IMR-90 (cell line): ENCODE data around the gene ZFP36L2. TPM values are rescaled to one million over a fixed set of nuclear protein-coding genes. Genes with fewer than 3 reads are reported as not detected.

Source experiments
- ATAC-seq: fragments of 200-7000 bp; cut with Tn5 transposase; 2 replicates; pipeline ENCODE4 v1.9.1; 2020; ENCODE audit warnings: low read depth, mild to moderate bottlenecking, moderate library complexity
- BruUV-seq: library from RNA; stranded (reverse); fragments of 400-500 nt; replicated peaks from 2 replicates; lab custom pipeline; 2021; lab: Mats Ljungman, UMichigan
- CTCF ChIA-PET: fragments of 300-600 bp; formaldehyde crosslinking; extraction: SDS; loops from one replicate; lab custom pipeline; 2021; ENCODE audit warnings: antibody characterized with exemption; lab: Yijun Ruan, JAX
- POLR2A ChIA-PET: fragments of 300-600 bp; sonication (Branson Sonifier 250); formaldehyde crosslinking; loops from one replicate; lab custom pipeline; 2022; ENCODE audit warnings: antibody characterized with exemption; ENCODE audit not compliant: unreplicated experiment; lab: Charles Lee
- DNase-seq: peaks from one replicate; pipeline ENCODE4 v3.0.0; 2013
- H2AFZ ChIP-seq: replicated peaks from 2 replicates; pipeline ENCODE3; 2013; ENCODE audit warnings: low read length, mild to moderate bottlenecking; ENCODE audit not compliant: poor library complexity
- H2AK5ac ChIP-seq: 2 replicates; pipeline ENCODE4 v1.6.1; 2013; ENCODE audit warnings: low read depth, low read length, inconsistent platforms
- H2AK9ac ChIP-seq: replicated peaks from 2 replicates; pipeline ENCODE3; 2013; ENCODE audit warnings: mild to moderate bottlenecking, low read depth, low read length, moderate library complexity; ENCODE audit not compliant: poor library complexity
- H2BK120ac ChIP-seq: 2 replicates; pipeline ENCODE4 v1.6.1; 2013; ENCODE audit warnings: low read depth, low read length, inconsistent platforms
- H2BK15ac ChIP-seq: 3 replicates; pipeline ENCODE4 v1.6.1; 2013; ENCODE audit warnings: low read depth, low read length, inconsistent platforms
- H2BK20ac ChIP-seq: 2 replicates; pipeline ENCODE4 v1.6.1; 2013; ENCODE audit warnings: low read depth, mild to moderate bottlenecking, inconsistent platforms, low read length, moderate library complexity
- H2BK5ac ChIP-seq: 2 replicates; pipeline ENCODE4 v1.6.1; 2013; ENCODE audit warnings: mild to moderate bottlenecking, low read depth, low read length, inconsistent platforms; ENCODE audit not compliant: poor library complexity, severe bottlenecking
- H3K14ac ChIP-seq: replicated peaks from 2 replicates; pipeline ENCODE4 v1.6.1; 2013; ENCODE audit warnings: low read depth, low read length, inconsistent platforms
- H3K18ac ChIP-seq: 2 replicates; pipeline ENCODE4 v1.6.1; 2013; ENCODE audit warnings: low read depth, low read length, control low read depth
- H3K23ac ChIP-seq: 2 replicates; pipeline ENCODE4 v1.6.1; 2013; ENCODE audit warnings: low read depth, low read length, inconsistent platforms
- H3K27ac ChIP-seq: 2 replicates; pipeline ENCODE4 v1.5.1; 2013; ENCODE audit warnings: mild to moderate bottlenecking, control low read depth, low read length; ENCODE audit not compliant: insufficient read depth
- H3K27me3 ChIP-seq: 2 replicates; pipeline ENCODE4 v1.6.1; 2013; ENCODE audit warnings: low read length; ENCODE audit not compliant: control insufficient read depth, insufficient read depth
- H3K36me3 ChIP-seq: 2 replicates; pipeline ENCODE4 v1.6.1; 2013; ENCODE audit warnings: low read length, mixed read lengths; ENCODE audit not compliant: control insufficient read depth, insufficient read depth
- H3K4ac ChIP-seq: 2 replicates; pipeline ENCODE4 v1.6.1; 2013; ENCODE audit warnings: low read depth, low read length, inconsistent platforms
- H3K4me1 ChIP-seq: 2 replicates; pipeline ENCODE4 v1.6.1; 2013; ENCODE audit warnings: low read length, mixed read lengths; ENCODE audit not compliant: control insufficient read depth, insufficient read depth
- H3K4me2 ChIP-seq: 2 replicates; pipeline ENCODE4 v1.6.1; 2013; ENCODE audit warnings: low read depth, mild to moderate bottlenecking, control low read depth, low read length, moderate library complexity
- H3K4me3 ChIP-seq: 2 replicates; pipeline ENCODE4 v1.5.1; 2013; ENCODE audit warnings: low read depth, mild to moderate bottlenecking, control low read depth, low read length, moderate library complexity; ENCODE audit not compliant: insufficient read depth
- H3K56ac ChIP-seq: 2 replicates; pipeline ENCODE4 v1.6.1; 2013; ENCODE audit warnings: low read length, inconsistent platforms; ENCODE audit not compliant: insufficient read depth; ENCODE audit errors: extremely low read depth
- H3K79me1 ChIP-seq, 2 experiments: 2 replicates each; pipeline ENCODE4 v1.6.1; 2013; ENCODE audit warnings: low read length in 2 of 2, inconsistent platforms in 1 of 2, low read depth in 1 of 2
- H3K9ac ChIP-seq: 2 replicates; pipeline ENCODE4 v1.6.1; 2013; ENCODE audit warnings: low read depth, low read length, control low read depth
- H3K9me1 ChIP-seq: 2 replicates; pipeline ENCODE4 v1.6.1; 2013; ENCODE audit warnings: low read length, inconsistent platforms; ENCODE audit not compliant: insufficient read depth
- H3K9me3 ChIP-seq: 2 replicates; pipeline ENCODE4 v1.6.1; 2013; ENCODE audit warnings: low read length; ENCODE audit not compliant: control insufficient read depth, insufficient read depth
- H4K20me1 ChIP-seq: 2 replicates; pipeline ENCODE4 v1.6.1; 2013; ENCODE audit warnings: low read length, inconsistent platforms; ENCODE audit not compliant: insufficient read depth
- H4K5ac ChIP-seq: 2 replicates; pipeline ENCODE4 v1.6.1; 2013; ENCODE audit warnings: mild to moderate bottlenecking, low read depth, low read length, control low read depth
- H4K8ac ChIP-seq, 2 experiments: 2 replicates each; pipeline ENCODE4 v1.6.1; 2013; ENCODE audit warnings: low read depth in 2 of 2, low read length in 2 of 2, control low read depth in 1 of 2, inconsistent platforms in 1 of 2
- H4K91ac ChIP-seq: 2 replicates; pipeline ENCODE4 v1.6.1; 2013; ENCODE audit warnings: low read depth, low read length, inconsistent platforms; ENCODE audit not compliant: insufficient read depth
- CHD1 ChIP-seq: IDR thresholded peaks from 2 replicates; pipeline ENCODE4 v1.6.1; 2012; ENCODE audit warnings: low read depth, low read length, improper control_type of control experiment
- CTCF ChIP-seq: conservative IDR thresholded peaks from 2 replicates; pipeline ENCODE4 v1.5.1; 2012; ENCODE audit warnings: mild to moderate bottlenecking, low read depth, low read length, improper control_type of control experiment
- ELK1 ChIP-seq: fragments of 150-350 bp; IDR thresholded peaks from 2 replicates; pipeline ENCODE4 v1.6.1; 2016; ENCODE audit warnings: low read depth, mild to moderate bottlenecking, low read length, moderate library complexity, borderline replicate concordance
- NFE2L2 ChIP-seq: fragments of 150-350 bp; IDR thresholded peaks from 2 replicates; pipeline ENCODE4 v1.6.1; 2016; ENCODE audit warnings: low read depth, mild to moderate bottlenecking, low read length
- POLR2A ChIP-seq: IDR thresholded peaks from 2 replicates; pipeline ENCODE4 v1.6.1; 2012; ENCODE audit warnings: mild to moderate bottlenecking, low read depth, low read length
- RCOR1 ChIP-seq: IDR thresholded peaks from 2 replicates; pipeline ENCODE4 v1.6.1; 2012; ENCODE audit warnings: mild to moderate bottlenecking, low read length, improper control_type of control experiment; ENCODE audit not compliant: insufficient replicate concordance
- USF2 ChIP-seq: fragments of 150-350 bp; IDR thresholded peaks from 2 replicates; pipeline ENCODE4 v1.6.1; 2017; ENCODE audit warnings: mild to moderate bottlenecking, antibody characterized with exemption, low read length, low read depth
- WGBS, 2 experiments: methylation state at CpG; one replicate each; pipeline versions ENCODE4 v1.1.5 to v1.1.7; 2013; ENCODE audit warnings: missing lambda C conversion rate in 2 of 2; ENCODE audit not compliant: insufficient read length in 1 of 2; ENCODE audit errors: extremely low coverage in 2 of 2; 5-methylcytosine and 5-hydroxymethylcytosine counted together
- dilution Hi-C: fragments of 300-500 bp; cut with HindIII; formaldehyde crosslinking; loops from one replicate; pipeline ENCODE4 v1.14.3; 2018; ENCODE audit warnings: low sequenced_read_pairs; ENCODE audit not compliant: unreplicated experiment
- in situ Hi-C: fragments of 300-500 bp; cut with MboI; formaldehyde crosslinking; loops from 3 replicates; pipeline ENCODE4 v1.14.3; 2019; ENCODE audit warnings: low sequenced_read_pairs, inconsistent platforms, mixed read lengths
- intact Hi-C: fragments of 100-400 bp; cut with micrococcal nuclease; formaldehyde crosslinking; loops from 2 replicates; pipeline ENCODE4 v1.10.0; 2022
- polyA plus RNA-seq, 3 experiments: library from polyadenylated mRNA; depleted of rRNA; stranded (reverse); fragments of >200 nt; gene quantifications; 2 replicates each; pipeline ENCODE4 v1.2.3, GENCODE V29; 2012; ENCODE audit warnings: low replicate concordance in 1 of 3
- total RNA-seq: library from RNA; depleted of rRNA; stranded (reverse); fragments of >200 nt; gene quantifications from 2 replicates; pipeline ENCODE4 v1.2.3, GENCODE V29; 2012

Gene ZFP36L2
- total and polyA plus RNA-seq, 2 of the 4 experiments (the other 2 are of a cell fraction): 1.8 to 20.1 TPM

- in situ Hi-C loops: loop anchor here (10.0 kb wide), 2 partner anchors 145 to 245 kb away; no protein-coding TSS in a partner anchor
Measured at GRCh38 chr2:43220229-43220751, 6.1 kb downstream of the ZFP36L2 start.

More at GRCh38 chr2:43220229-43220751, 6.1 kb downstream of the ZFP36L2 start:
- peak overlapping the region; percentile 94 for H2AK9ac ChIP-seq
- peaks cover 24% of the 10 kb centered on the region for H3K36me3 ChIP-seq
- H2AFZ ChIP-seq: peak overlapping the region; percentile 95
- CTCF ChIA-PET: interaction anchor here (0.6 to 1.5 kb wide), 2 partner anchors 246 to 321 kb away, joined by 3 to 4 read pairs; no protein-coding TSS in a partner anchor
- dilution Hi-C loops (no loop called here), intact Hi-C loops (loop anchor here (2.0 to 5.0 kb wide), 3 partner anchors 61 to 133 kb away; no protein-coding TSS in a partner anchor)
- H3K18ac ChIP-seq: peak overlapping the region; percentile 76
- H2AK5ac ChIP-seq: peak overlapping the region; percentile 63
- 0% methylated on average over 4 of the region's 10 CpGs; no CpG with 5 or more reads in 1 of the 2 experiments for WGBS, 2 experiments
- no peak for TF ChIP-seq RCOR1
- no peak for TF ChIP-seq NFE2L2
- TF ChIP-seq POLR2A: no peak
- no peak for TF ChIP-seq CTCF
- no peak for TF ChIP-seq USF2
- no peak for TF ChIP-seq ELK1
- no peak for TF ChIP-seq CHD1
- peak overlapping the region; percentile 97 for H3K23ac ChIP-seq
- H4K91ac ChIP-seq: peak overlapping the region; percentile 97
- H3K79me1 ChIP-seq: peaks cover 7 to 20% of the 10 kb centered on the region in 2 experiments
- peak overlapping the region; percentile 94 for H3K14ac ChIP-seq
- peak overlapping the region; percentile 77 for H4K5ac ChIP-seq
- no peak; the same call in 1 of the 2 replicates for ATAC-seq
- H2BK120ac ChIP-seq: peak overlapping the region; percentile 94
- POLR2A ChIA-PET: interaction anchor here (0.6 to 1.3 kb wide), 6 partner anchors 8 to 257 kb away, joined by 3 to 6 read pairs (median 3); no protein-coding TSS in a partner anchor
- peaks cover 27% of the 10 kb centered on the region for H4K20me1 ChIP-seq
- no TSS peak for BruUV-seq
- no peaks in the 10 kb centered on the region for H3K9me3 ChIP-seq
- H2BK5ac ChIP-seq: peak overlapping the region; percentile 98
- peak overlapping the region; percentile 98 for H3K27ac ChIP-seq
- peak overlapping the region; percentile 42 for H3K4me3 ChIP-seq
- peaks cover 15% of the 10 kb centered on the region for H3K9me1 ChIP-seq
- H3K4ac ChIP-seq: peak overlapping the region; percentile 99
- H3K4me2 ChIP-seq: peak overlapping the region; percentile 75
- peaks cover 22% of the 10 kb centered on the region for H3K4me1 ChIP-seq
- H3K9ac ChIP-seq: peak overlapping the region; percentile 82
- H2BK20ac ChIP-seq: peak overlapping the region; percentile 47
- H3K56ac ChIP-seq: peak overlapping the region; percentile 98
- H2BK15ac ChIP-seq: peak overlapping the region; percentile 87; the same call in 2 of the 3 replicates
- H4K8ac ChIP-seq: peak overlapping the region; percentile 85 to 95
- no peaks in the 10 kb centered on the region for H3K27me3 ChIP-seq
- DNase-seq: peak; percentile 42
